ENCODE results near the gene UBE2L3.

- TF ChIP-seq CTCF (IDR thresholded peaks at IDR 0.05; ENCODE audit: borderline replicate concordance, extremely low read depth, low read length, poor library complexity, severe bottlenecking) (no peak), EZH2 (IDR thresholded peaks at IDR 0.05; ENCODE audit: borderline replicate concordance, low read depth, low read length, severe bottlenecking) (no peak)
These were observed 39.3 kb downstream of the UBE2L3 start for GRCh38 chr22:21606775-21607174.
